SK-N-MC (cell line): ENCODE measurements around the gene SF3A2.

Experiments used
- EZH2 ChIP-seq: fragments of 200-600 bp; sonication (generic); IDR thresholded peaks from one replicate; pipeline ENCODE4 v1.6.1; 2017; ENCODE audit warnings: antibody characterized with exemption
- FOXP2 ChIP-seq: optimal IDR thresholded peaks from 2 replicates; pipeline ENCODE3; 2011; ENCODE audit warnings: mild to moderate bottlenecking, moderate library complexity; ENCODE audit not compliant: insufficient read depth; ENCODE audit errors: extremely low read length, control extremely low read depth
- POLR2AphosphoS5 ChIP-seq: IDR thresholded peaks from 2 replicates; pipeline ENCODE4 v1.6.1; 2012; ENCODE audit warnings: mild to moderate bottlenecking, low read depth, low read length, borderline replicate concordance

DNA sequence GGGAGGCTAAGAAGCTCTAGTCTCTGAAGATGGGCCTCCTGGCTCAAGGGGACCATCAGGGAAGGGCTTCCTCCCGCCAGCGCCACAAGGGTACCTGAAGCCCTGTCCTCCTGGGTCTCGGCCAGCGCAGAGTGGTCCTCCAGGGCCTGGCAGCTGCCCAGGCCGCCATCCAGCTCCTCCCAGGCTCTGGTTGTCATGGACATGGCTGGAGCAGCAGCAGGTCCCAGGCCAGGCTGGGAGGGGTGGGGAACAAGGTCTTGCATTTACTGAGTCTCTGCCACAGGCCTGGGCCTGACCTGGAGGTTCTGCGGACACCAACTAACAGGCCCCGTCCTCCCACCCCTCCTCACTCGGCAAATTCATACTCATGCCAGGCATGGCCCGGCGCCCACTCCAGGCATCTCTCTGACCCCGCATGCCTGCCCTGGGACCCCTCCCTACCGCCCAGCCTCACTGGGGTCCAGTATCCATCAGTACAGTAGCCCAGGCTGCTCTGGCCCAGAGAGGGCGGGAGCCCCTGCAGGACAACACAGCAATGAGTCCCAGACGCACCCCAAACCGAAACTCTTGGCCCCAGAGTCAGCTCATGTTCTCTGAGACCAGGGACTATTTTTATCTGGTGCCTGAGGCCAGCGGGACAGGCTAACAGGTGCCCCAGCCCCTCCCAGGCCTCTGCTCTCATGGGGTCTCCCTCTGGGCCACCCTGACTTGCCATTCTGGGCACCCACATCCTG, 18.7 kb downstream of the SF3A2 start:
- TF ChIP-seq EZH2 (no peak), POLR2AphosphoS5 (no peak), FOXP2 (no peak)
